Dermis lymphatic vessel endothelial cell (primary cell): Measurements from ENCODE around the gene TMEM190. TPM values are rescaled to one million over a fixed set of nuclear protein-coding genes. Genes with fewer than 3 reads are reported as not detected.

ENCODE experiments used
- total RNA-seq: library from RNA; depleted of rRNA; stranded (reverse); fragments of >200 nt; gene quantifications from 2 replicates; pipeline ENCODE4 v1.2.1, GENCODE V29; 2014

TMEM190 gene
- total RNA-seq = not detected in 2 replicates

GRCh38 chr19:55376241-55376933, at the start of gene TMEM190:
Gene TMEM190, plus strand, starts transcription at chr19:55376826. Its CDS starts 28 bp downstream, at chr19:55376854.

DNA sequence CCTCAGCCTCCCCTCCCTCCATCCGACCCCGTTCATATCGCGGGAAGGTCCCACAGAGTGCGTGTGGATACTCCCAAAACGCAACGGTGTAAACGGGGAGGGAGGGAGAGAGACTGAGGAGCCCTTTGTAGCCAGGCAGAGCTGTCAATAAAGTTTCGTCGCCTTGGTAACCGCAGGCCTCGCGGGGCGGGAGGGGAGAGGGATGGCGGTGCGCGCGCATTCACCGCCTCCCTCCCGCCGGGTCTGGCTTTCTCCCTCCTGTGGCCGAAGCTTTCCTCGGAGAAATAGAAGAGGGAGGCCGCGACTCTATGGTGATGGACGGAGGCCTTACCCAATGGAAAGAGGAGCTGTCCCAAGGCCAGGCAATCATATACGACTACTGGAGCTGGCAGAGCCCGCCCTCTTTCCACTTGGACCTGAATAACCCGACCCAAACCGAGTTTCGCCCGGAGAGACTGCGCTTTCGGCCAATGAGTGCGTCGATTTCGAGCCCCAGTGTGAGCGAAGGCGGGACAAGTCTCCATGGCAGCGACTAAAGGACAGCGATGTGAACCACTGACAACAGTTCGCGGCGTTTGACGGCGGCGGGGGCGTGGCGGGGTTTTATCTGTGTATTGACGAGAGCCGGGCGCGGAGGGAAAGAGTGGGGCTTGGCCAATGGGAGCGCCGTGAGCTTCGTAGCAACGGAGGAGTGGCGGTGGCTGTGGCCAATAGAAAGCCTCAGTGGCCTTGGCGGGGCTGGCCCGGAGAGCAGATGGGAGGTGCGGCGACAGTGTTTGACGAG, 37.3 kb upstream of the TMEM190 start, which contains the start of gene KMT5C:
Gene KMT5C, plus strand, starts transcription at position 772 of the 784 bp plus-strand sequence. CDS start 2,061 bp downstream, outside the sequence.

DNA sequence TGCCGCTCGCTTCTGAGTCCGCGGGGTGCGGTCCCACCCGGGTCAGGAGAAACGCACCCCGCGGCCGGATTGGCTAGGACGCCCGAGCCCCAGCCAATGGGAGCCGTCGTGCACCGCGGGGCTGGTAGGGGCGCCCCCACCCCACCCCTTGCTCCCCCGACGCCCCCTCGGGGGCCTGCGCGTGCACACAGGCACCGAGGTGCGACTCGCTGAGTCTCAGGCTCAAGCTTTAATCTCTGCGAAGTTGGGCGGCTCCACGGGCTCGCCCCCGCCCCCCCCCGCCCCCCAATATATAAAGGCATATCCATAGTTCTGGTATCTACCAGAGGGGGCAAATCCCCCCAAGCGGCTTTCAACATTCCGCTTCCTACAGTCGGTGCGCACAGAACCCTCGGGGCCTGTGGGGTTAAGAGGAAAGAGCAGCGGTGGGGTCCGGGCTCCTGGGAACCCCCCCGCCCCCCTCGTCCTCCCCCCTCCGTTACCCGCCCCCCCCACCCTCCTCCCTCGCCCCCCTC, 21.9 kb upstream of the TMEM190 start, which contains the start of gene COX6B2:
Gene COX6B2, minus strand, starts transcription at position 22 of the 515 bp plus-strand sequence. CDS start 198 bp downstream, outside the sequence.

GRCh38 chr19:55362990-55363716, 13.5 kb upstream of the TMEM190 start, which contains the start of gene GARIN5B:
Gene GARIN5B, minus strand, starts transcription at chr19:55363260. Its CDS starts 194 bp downstream, at chr19:55363066.

GRCh38 chr19:55370305-55370988, 6.2 kb upstream of the TMEM190 start, which contains the start of gene IL11:
Gene IL11, minus strand, starts transcription at chr19:55370463. Its CDS starts 153 bp downstream, at chr19:55370310.

DNA sequence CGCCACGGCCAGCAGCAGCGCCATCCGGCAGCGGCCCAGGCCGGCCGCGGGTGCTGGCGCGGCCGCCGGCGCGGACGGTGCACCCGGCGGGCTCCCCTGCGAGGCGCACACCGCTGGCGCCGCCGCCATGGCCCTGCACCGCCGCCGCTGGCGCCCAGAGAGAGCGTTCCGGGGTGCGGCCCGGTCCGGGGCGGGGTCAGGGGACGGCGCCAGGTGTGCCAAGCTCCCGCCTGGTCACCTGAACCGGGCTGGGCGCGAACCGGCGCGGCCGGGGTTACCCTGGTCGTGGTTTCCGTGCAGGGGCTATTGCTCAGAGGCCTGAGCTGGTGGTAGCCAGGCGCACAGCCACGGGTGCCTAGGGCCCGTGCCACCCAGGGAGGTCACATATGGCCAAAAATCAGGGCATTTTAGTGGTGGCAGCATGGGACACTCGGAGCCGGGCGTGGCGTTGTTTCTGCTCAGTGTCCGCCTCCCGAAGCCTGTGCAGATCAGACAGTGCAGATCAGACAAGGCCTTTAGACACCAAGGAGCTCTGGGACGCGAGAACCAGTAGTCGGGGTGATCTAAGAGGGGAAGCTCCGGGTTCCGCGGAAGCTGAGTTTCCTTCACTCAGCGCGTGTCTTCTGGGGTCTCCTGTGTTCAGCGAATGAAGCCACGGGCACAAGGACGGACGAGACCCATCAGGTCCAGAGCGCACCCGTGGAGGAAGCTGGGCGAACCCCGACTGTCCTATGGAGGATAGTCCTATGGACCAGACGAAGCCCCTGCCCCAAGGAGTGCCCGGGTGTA, 7.7 kb downstream of the TMEM190 start, which contains the start of gene TMEM238:
Gene TMEM238, minus strand, starts transcription at position 162 of the 789 bp plus-strand sequence. Its CDS starts 33 bp downstream, at position 129.

GRCh38 chr19:55385724-55386492, 9.3 kb downstream of the TMEM190 start, which contains the start of gene RPL28:
Gene RPL28, plus strand, starts transcription at chr19:55385932. Its CDS starts 426 bp downstream, at chr19:55386358.

DNA sequence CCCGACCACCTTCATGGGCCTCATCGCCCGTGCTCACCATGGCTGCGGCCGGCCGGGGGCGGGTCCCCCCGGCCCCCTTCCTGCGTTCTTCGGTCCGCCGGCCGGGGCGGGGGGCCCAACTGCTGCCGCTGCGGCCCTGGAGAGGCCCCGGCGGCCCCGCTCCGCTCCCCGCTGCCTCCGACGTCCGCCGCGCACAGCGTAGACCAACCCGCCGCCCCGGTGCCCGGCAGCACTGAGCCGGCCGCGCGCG, 30.8 kb downstream of the TMEM190 start, which contains the start of gene UBE2S:
Gene UBE2S, minus strand, starts transcription at position 239 of the 250 bp plus-strand sequence. Its CDS starts 199 bp downstream, at position 40.

Other genes starting within 250 kb of the TMEM190 start
- gene TNNT1, start 227.6 kb upstream of the TMEM190 start, total RNA-seq = 0.77 and 0.87 TPM in 2 replicates
- gene TNNI3, start 219.1 kb upstream of the TMEM190 start, total RNA-seq = not detected in 2 replicates
- gene DNAAF3, start 210.2 kb upstream of the TMEM190 start, total RNA-seq = 0.34 and 0.65 TPM in 2 replicates
- under 0.01 TPM in 1 of 2 replicates, not detected in the other for gene SYT5, start 196.5 kb upstream of the TMEM190 start, total RNA-seq
- 0.09 and 0.33 TPM in 2 replicates for gene PTPRH, start 167.3 kb upstream of the TMEM190 start, total RNA-seq
- 0.33 and 1.0 TPM in 2 replicates for gene TMEM86B, start 148.1 kb upstream of the TMEM190 start, total RNA-seq
- gene PPP6R1, start 117.8 kb upstream of the TMEM190 start, total RNA-seq = 16.4 and 18.0 TPM in 2 replicates
- 18.6 and 19.6 TPM in 2 replicates for gene HSPBP1, start 96.7 kb upstream of the TMEM190 start, total RNA-seq
- 0.65 and 0.77 TPM in 2 replicates for gene BRSK1, start 92.8 kb upstream of the TMEM190 start, total RNA-seq
- not detected in 2 replicates for gene TMEM150B, start 51.5 kb upstream of the TMEM190 start, total RNA-seq
- gene KMT5C, start 37.0 kb upstream of the TMEM190 start, total RNA-seq = 3.2 and 3.3 TPM in 2 replicates
- gene COX6B2, start 22.1 kb upstream of the TMEM190 start, total RNA-seq = not detected in 2 replicates
- not detected in 2 replicates for gene GARIN5B, start 13.6 kb upstream of the TMEM190 start, total RNA-seq
- 0.33 TPM in 1 of 2 replicates, not detected in the other for gene IL11, start 6.4 kb upstream of the TMEM190 start, total RNA-seq
- 0.17 and 0.22 TPM in 2 replicates for gene TMEM238, start 7.5 kb downstream of the TMEM190 start, total RNA-seq
- 177 and 193 TPM in 2 replicates for gene RPL28, start 9.1 kb downstream of the TMEM190 start, total RNA-seq
- 23.0 and 32.1 TPM in 2 replicates for gene UBE2S, start 31.0 kb downstream of the TMEM190 start, total RNA-seq
- gene SHISA7, start 66.5 kb downstream of the TMEM190 start, total RNA-seq = not detected in 2 replicates
- gene ISOC2, start 84.8 kb downstream of the TMEM190 start, total RNA-seq = 55.3 and 66.8 TPM in 2 replicates
- not detected in 2 replicates for gene C19orf85, start 87.9 kb downstream of the TMEM190 start, total RNA-seq
- 0.43 and 0.76 TPM in 2 replicates for gene ZNF628, start 99.8 kb downstream of the TMEM190 start, total RNA-seq
- 7.9 and 8.8 TPM in 2 replicates for gene NAT14, start 108.4 kb downstream of the TMEM190 start, total RNA-seq
- under 0.01 TPM in 2 replicates for gene SSC5D, start 111.6 kb downstream of the TMEM190 start, total RNA-seq
- not detected in 2 replicates for gene SBK2, start 160.3 kb downstream of the TMEM190 start, total RNA-seq
- gene SBK3, start 168.7 kb downstream of the TMEM190 start, total RNA-seq = 0.22 and 0.26 TPM in 2 replicates
- gene ZNF579, start 204.0 kb downstream of the TMEM190 start, total RNA-seq = 1.8 and 2.4 TPM in 2 replicates
- gene FIZ1, start 222.7 kb downstream of the TMEM190 start, total RNA-seq = 2.2 and 2.7 TPM in 2 replicates
- 7.9 and 11.4 TPM in 2 replicates for gene ZNF524, start 223.5 kb downstream of the TMEM190 start, total RNA-seq
- gene ZNF865, start 228.8 kb downstream of the TMEM190 start, total RNA-seq = 0.54 and 0.60 TPM in 2 replicates
- gene ZNF784, start 247.7 kb downstream of the TMEM190 start, total RNA-seq = 4.4 and 4.5 TPM in 2 replicates